Measurements from ENCODE around the gene NME2.
"Not testable (repeated sequence)": the region's sequence is repeated elsewhere in the genome, so short reads cannot be mapped to it uniquely, and the experiment has no call there.

The NME2 gene

DNA sequence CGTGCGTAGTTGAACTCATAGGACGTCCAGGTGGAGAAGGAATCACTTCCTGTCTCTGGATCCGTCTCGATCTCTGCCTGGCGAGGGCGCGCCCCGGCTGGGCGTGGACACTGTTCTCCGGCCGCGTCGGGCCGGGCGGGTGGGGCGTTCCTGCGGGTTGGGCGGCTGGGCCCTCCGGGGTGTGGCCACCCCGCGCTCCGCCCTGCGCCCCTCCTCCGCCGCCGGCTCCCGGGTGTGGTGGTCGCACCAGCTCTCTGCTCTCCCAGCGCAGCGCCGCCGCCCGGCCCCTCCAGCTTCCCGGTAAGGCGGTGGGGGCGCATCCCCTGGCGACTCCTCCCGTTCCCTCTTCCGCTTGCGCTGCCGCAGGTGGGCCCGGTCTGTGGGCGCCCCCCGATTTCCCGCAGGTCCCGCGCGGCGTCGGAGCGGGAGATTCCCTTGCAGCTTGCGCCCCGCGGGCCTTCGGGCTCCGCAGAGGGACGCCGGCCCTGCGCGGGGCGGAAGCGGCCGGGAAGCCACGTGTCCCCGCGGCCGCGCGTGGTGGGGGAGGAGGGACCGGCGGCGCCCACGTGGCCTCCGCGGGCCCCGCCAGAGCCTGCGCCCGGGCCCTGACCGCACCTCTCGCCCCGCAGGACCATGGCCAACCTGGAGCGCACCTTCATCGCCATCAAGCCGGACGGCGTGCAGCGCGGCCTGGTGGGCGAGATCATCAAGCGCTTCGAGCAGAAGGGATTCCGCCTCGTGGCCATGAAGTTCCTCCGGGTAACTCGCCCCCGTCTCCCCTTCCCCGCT lies at the start of gene NME2:
TSS of gene NME2 (plus strand) at position 214 of the 789 bp plus-strand sequence. CDS start at position 634, 420 bp downstream.
- Histone ChIP-seq H3K4me1 (ENCODE audit: insufficient read depth, low read length) (0 out of 2 replicates have a peak, but pooled peaks cover 4% of the 10 kb centered on the region), H3K4me3 (ENCODE audit: low read length) (peak within 1 kb of the TSS; percentile 99), H3K9ac (ENCODE audit: low read depth, low read length) (peak within 1 kb of the TSS; percentile 96), H3K27ac (ENCODE audit: low read length) (no peak within 1 kb of the TSS), H3K9me3 (ENCODE audit: insufficient read depth, low read depth, low read length) (no peaks in the 10 kb centered on the region), H3K36me3 (ENCODE audit: insufficient read depth, low read depth, low read length) (peaks cover 58% of the 10 kb centered on the region), H3K27me3 (ENCODE audit: insufficient read depth, low read length) (no peaks in the 10 kb centered on the region)

DNA sequence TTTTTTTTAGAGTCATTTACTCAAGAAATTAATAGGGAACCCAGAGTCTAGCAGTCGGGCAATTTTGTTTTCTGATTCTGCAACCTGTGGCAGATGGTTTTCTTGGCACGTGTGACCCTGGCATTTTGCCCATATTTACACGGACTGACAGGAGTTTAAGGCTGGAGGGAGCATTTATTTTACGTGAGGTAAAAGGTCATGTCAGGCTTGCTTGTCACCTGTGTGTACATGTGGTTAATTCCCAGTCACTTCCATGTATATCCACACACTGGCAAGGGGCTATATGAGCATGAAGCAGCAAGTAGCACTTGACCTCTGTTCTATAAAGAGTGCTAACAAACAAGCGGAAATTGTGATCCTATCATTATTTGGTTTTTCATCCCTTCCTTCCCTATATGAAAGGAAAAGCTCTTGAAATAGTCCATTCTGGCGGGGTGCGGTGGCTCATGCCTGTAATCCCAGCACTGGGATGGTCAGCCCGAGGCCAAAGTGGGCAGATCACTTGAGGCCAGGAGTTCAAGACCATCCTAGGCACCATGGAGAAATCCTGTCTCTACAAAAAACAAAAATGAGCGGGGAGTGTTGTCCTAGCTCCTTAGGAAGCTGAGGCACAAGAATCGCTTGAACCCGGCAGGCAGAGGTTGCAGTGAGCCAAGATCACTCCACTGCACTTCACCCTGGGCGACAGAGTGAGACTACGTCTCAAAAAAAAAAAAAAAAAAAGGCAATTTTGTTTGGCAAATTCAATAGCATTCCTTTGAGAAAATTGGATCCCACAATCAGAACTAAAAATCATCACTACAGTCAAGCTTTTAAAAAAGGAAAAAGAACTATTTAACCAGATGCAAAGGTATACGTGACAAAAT lies 47.6 kb upstream of the NME2 start:
- Histone ChIP-seq H3K9ac (ENCODE audit: low read depth, low read length) (peak overlapping the region; percentile 88; the same call in 1 of the 2 replicates), H3K36me3 (ENCODE audit: insufficient read depth, low read depth, low read length) (no peaks in the 10 kb centered on the region), H3K27me3 (ENCODE audit: insufficient read depth, low read length) (no peaks in the 10 kb centered on the region), H3K9me3 (ENCODE audit: insufficient read depth, low read depth, low read length) (no peaks in the 10 kb centered on the region), H3K4me1 (ENCODE audit: insufficient read depth, low read length) (peaks cover 3% of the 10 kb centered on the region; the same call in 1 of the 2 replicates), H3K4me3 (ENCODE audit: low read length) (peak overlapping the region; percentile 97), H3K27ac (ENCODE audit: low read length) (no peak overlapping the region)

DNA sequence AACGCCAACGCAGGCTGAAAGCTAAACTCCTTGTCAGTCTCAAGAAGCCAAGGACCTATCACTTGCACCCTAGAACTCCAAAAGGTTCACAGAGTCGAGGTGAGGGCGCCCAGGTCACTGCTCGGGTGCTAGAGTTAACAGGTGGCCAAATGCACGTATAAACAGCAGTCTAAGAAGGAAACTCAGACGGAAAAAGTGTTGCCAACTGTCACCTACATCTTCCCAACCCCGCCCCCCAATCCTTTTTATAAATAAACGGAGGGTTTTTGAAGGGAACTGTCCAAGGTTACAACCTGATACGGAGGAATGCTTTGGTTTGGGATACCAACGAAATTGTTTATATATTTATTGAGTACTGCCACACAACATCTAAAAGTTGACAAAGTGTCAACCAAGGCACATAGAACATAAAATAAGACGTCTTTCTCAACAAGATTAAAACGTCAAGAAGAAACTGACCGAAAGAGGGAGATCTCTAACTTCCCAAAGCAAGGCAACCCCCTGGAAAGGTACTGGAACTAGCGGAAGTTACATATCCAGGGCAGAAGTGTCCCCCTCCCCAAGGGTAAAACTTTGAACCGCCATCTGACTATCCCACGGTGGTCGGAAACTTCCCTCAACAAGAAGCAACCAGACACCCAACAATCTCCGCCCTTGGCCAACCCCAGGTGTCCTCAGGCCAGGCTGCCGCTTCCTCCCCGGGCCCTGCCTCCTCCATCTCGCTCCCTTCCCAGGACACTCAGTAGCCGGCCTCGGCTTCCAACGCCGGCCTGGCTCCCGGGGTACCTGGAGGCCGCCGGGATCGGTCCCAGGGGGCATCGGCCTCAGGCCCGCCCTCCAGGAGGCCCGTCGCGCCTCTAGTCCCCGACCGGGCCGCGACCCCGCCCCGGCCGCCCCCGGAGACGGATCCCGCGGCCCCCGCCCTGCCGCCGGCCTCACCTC lies 46.5 kb upstream of the NME2 start:
- H3K4me3 ChIP-seq (ENCODE audit: low read length): peak overlapping the region; percentile 97
- H3K27me3 ChIP-seq (ENCODE audit: insufficient read depth, low read length): no peaks in the 10 kb centered on the region
- H3K27ac ChIP-seq (ENCODE audit: low read length): no peak overlapping the region
- no peaks in the 10 kb centered on the region for H3K9me3 ChIP-seq (ENCODE audit: insufficient read depth, low read depth, low read length)
- H3K36me3 ChIP-seq (ENCODE audit: insufficient read depth, low read depth, low read length): no peaks in the 10 kb centered on the region
- peaks cover 3% of the 10 kb centered on the region; the same call in 1 of the 2 replicates for H3K4me1 ChIP-seq (ENCODE audit: insufficient read depth, low read length)
- H3K9ac ChIP-seq (ENCODE audit: low read depth, low read length): peak overlapping the region; percentile 88

DNA sequence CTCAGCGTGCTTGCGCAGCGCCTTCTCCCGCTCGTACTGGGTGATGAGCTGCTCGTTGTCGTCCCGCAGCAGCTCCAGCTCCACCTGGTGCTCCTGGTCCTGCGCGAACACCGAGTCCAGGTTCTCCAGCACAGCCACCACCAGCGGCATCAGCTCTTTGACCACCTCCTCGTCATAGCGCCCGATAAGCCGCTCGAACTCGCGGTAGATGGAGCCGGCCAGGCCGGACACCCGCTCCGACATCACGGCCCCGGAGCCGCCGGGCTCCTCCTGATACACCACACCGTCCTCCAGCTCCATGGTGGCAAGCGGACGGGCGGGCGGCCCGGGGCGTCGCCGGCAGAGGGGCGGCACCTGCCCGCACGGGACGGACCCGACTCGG lies 45.9 kb upstream of the NME2 start:
- no peaks in the 10 kb centered on the region for H3K27me3 ChIP-seq (ENCODE audit: insufficient read depth, low read length)
- no peak overlapping the region for H3K27ac ChIP-seq (ENCODE audit: low read length)
- peak overlapping the region; percentile 88; the same call in 1 of the 2 replicates for H3K9ac ChIP-seq (ENCODE audit: low read depth, low read length)
- peaks cover 3% of the 10 kb centered on the region; the same call in 1 of the 2 replicates for H3K4me1 ChIP-seq (ENCODE audit: insufficient read depth, low read length)
- H3K36me3 ChIP-seq (ENCODE audit: insufficient read depth, low read depth, low read length): no peaks in the 10 kb centered on the region
- no peaks in the 10 kb centered on the region for H3K9me3 ChIP-seq (ENCODE audit: insufficient read depth, low read depth, low read length)
- H3K4me3 ChIP-seq (ENCODE audit: low read length): peak overlapping the region; percentile 97

DNA sequence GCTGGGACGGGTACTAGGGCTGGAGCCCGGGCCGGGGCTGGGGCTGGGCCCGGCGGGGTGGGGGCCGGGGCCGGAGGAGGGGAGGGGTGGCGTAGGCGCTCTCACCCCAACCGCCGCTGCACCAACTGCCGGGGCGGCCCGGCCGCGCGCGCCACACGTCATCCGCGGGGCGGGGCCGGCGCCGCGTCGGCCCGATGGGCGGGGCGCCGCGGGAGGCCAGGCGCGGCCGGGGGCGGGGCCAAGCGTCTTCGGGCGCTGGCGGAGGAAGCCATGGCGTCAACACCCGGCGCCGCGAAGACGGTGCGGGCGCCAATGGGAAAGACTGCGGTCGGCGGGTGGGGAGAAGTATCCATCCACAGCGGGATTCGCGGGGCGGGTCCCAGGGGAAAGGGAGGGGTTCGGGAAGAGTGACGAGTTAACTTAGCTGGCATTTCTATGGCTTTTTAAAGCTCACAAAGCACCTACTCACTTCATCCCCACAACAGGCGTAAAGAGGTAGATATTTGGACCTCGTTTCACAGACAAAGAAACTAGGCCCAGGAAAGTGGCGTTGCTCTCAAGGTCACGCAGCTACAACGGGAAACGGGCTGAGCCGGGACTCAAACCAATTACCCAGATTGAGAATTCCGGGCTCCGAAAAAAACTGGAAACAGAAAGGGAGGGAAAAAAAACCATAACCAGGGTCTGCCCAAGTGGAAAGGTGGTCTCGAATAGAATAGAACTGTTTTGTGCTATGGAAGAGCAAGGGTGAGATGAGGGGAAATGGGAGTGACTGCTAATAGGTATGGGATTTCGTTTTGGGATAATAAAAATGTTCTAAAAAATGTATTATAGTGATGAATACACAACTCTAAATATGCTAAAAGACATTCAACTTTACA lies 45.2 kb upstream of the NME2 start, which contains the start of gene SPAG9:
TSS of gene SPAG9 (minus strand) at position 130 of the 881 bp plus-strand sequence. CDS start 212 bp downstream, outside the sequence.
- Histone ChIP-seq H3K4me1 (ENCODE audit: insufficient read depth, low read length) (peaks cover 3% of the 10 kb centered on the region; the same call in 1 of the 2 replicates), H3K9me3 (ENCODE audit: insufficient read depth, low read depth, low read length) (no peaks in the 10 kb centered on the region), H3K9ac (ENCODE audit: low read depth, low read length) (peak within 1 kb of the TSS; percentile 92), H3K27ac (ENCODE audit: low read length) (peak within 1 kb of the TSS; percentile 94), H3K36me3 (ENCODE audit: insufficient read depth, low read depth, low read length) (no peaks in the 10 kb centered on the region), H3K4me3 (ENCODE audit: low read length) (peak within 1 kb of the TSS; percentile 97), H3K27me3 (ENCODE audit: insufficient read depth, low read length) (no peaks in the 10 kb centered on the region)

DNA sequence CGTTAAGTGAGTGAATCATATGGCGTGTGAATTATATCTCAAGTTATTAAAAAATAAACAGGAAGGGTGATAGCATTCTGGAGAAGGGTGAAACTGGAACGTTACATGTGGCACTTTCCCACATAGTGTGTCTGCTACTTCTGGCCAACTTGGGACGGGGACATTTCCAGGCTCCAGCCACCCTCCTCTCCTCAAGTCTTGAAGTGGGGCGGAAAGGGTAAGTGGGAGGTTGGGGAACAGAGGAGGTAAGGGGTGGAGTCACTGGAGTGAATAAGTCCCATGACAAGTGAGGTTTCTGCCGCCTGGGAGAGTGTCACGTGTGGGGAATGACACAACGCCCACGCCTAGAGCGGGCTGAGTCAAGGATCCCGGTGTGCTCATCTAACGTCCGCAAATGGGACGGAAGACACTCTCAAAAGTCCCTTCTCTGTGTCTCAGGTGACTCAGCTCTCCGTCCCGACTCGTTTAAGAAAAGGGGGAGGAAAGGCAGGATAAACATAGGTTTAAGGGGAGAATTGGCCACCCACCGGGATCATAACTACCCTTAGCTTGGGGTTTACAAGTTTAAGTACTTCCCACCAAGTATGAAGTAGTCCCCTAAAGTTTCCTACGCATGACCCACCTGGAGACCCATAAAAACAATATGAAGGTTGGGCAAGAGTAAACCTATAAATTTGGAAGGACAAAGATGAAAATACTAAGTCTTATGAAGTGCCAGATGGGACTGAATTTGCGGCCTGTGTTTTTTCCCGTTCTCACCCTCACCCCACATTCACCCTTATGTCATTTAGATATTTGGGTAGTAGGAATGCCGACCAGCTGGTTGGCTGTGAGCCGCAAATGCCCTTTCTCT lies 44.4 kb upstream of the NME2 start:
- Histone ChIP-seq H3K9me3 (ENCODE audit: insufficient read depth, low read depth, low read length) (no peaks in the 10 kb centered on the region), H3K27me3 (ENCODE audit: insufficient read depth, low read length) (no peaks in the 10 kb centered on the region), H3K4me1 (ENCODE audit: insufficient read depth, low read length) (peaks cover 3% of the 10 kb centered on the region; the same call in 1 of the 2 replicates), H3K27ac (ENCODE audit: low read length) (no peak overlapping the region), H3K4me3 (ENCODE audit: low read length) (peak overlapping the region; percentile 91), H3K36me3 (ENCODE audit: insufficient read depth, low read depth, low read length) (no peaks in the 10 kb centered on the region), H3K9ac (ENCODE audit: low read depth, low read length) (peak overlapping the region; percentile 92; the same call in 1 of the 2 replicates)

DNA sequence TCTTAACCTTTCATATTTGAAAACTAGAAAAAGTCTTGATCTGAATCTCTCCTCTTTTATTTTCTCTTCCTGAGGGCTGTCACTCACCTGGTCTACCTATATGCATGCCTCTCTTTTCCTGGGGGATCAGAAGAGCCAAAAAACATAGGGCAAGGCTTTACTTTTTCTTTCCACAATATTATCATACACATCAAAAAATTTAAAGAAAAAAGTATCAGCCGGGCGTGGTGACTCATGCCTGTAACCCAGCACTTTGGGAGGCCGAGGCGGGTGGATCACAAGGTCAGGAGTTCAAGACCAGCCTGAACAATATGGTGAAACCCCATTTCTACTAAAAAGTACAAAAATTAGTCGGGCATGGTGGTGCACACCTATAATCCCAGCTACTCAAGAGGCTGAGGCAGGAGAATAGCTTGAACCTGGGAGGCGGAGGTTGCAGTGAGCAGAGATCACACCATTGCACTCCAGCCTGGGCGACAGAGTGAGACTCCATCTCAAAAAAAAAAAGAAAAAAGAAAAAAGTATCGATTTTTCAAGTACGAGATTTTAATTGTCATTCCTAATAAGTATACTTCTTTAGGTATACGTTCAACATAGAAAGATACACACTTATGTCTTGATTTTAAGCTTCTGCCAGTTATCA lies 43.6 kb upstream of the NME2 start:
- H3K9ac ChIP-seq (ENCODE audit: low read depth, low read length): peak overlapping the region; percentile 92; the same call in 1 of the 2 replicates
- H3K27ac ChIP-seq (ENCODE audit: low read length); H3K36me3 ChIP-seq (ENCODE audit: insufficient read depth, low read depth, low read length); H3K27me3 ChIP-seq (ENCODE audit: insufficient read depth, low read length); H3K9me3 ChIP-seq (ENCODE audit: insufficient read depth, low read depth, low read length); H3K4me1 ChIP-seq (ENCODE audit: insufficient read depth, low read length): not testable (repeated sequence)
- peak overlapping the region; percentile 91 for H3K4me3 ChIP-seq (ENCODE audit: low read length)

DNA sequence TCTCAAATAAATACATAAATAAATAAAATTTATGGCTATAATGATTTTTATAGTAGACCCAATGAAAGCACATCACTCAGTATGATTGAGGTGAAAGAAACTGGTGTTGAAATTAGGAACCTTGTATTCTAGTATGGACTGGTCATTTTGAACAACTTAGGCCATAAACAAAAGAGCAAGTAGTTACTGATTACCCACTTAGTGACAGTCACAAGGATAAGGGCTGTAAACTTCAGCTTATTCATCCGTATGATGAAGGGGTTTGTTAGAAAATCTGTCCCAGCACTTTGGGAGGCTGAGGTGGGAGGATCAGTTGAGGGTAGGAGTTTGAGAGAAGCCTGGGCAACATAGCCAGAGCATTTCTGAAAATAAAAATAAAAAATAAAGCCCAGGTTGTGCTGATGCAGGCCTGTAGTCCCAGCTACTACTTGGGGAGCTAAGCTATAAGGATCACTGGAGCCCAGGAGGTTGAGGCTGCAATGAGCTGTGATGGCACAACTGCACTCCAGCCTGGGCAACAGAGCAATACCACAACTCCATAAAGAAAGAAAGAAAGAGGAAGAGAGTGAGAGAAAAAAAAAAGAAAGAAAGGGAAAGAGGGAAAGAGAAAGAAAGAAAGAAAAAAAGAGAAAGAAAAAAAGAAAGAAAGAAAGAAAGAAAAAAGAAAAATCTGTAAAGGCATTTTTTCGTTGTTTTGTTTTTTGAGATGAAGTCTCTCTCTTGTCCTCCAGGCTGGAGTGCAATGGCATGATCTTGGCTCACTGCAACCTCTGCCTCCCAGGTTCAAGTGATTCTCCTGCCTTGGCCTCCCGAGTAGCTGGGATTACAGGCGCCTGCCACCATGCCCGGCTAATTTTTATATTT lies 41.3 kb upstream of the NME2 start:
- H3K9ac ChIP-seq (ENCODE audit: low read depth, low read length): no peak overlapping the region
- H3K36me3 ChIP-seq (ENCODE audit: insufficient read depth, low read depth, low read length): no peaks in the 10 kb centered on the region
- no peak overlapping the region for H3K4me3 ChIP-seq (ENCODE audit: low read length)
- H3K9me3 ChIP-seq (ENCODE audit: insufficient read depth, low read depth, low read length): no peaks in the 10 kb centered on the region
- no peak overlapping the region for H3K27ac ChIP-seq (ENCODE audit: low read length)
- H3K27me3 ChIP-seq (ENCODE audit: insufficient read depth, low read length): no peaks in the 10 kb centered on the region
- no peaks in the 10 kb centered on the region; the same call in 1 of the 2 replicates for H3K4me1 ChIP-seq (ENCODE audit: insufficient read depth, low read length)

DNA sequence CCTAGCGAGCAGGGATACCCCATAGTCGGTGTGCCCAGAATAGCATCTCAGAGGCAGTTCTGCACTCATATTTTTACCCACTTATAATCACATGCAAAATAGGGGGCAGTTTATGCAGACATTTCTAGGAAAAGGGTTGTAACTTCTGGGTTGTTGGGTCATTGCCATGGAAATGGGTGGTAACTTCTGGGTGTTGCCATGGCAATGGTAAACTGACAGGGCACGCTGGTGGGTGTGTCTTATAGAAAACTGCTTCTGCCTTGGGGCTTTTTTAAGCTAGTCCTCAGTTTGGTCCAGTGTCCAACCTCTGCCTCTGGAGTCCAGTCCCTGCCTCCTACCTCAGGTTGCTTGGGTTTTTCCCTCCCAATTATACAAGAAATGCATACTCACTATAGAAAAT lies 38.1 kb upstream of the NME2 start:
- no peaks in the 10 kb centered on the region for H3K36me3 ChIP-seq (ENCODE audit: insufficient read depth, low read depth, low read length)
- no peak overlapping the region for H3K27ac ChIP-seq (ENCODE audit: low read length)
- no peaks in the 10 kb centered on the region for H3K9me3 ChIP-seq (ENCODE audit: insufficient read depth, low read depth, low read length)
- no peaks in the 10 kb centered on the region for H3K27me3 ChIP-seq (ENCODE audit: insufficient read depth, low read length)
- no peak overlapping the region for H3K4me3 ChIP-seq (ENCODE audit: low read length)
- no peak overlapping the region for H3K9ac ChIP-seq (ENCODE audit: low read depth, low read length)
- H3K4me1 ChIP-seq (ENCODE audit: insufficient read depth, low read length): no peaks in the 10 kb centered on the region
